Epithelial cell of esophagus (primary cell): ENCODE data around the gene CFAP157.

Source experiments
- DNase-seq: peaks from one replicate; pipeline ENCODE4 v3.0.0; 2010; ENCODE audit warnings: low read depth
- H3K4me3 ChIP-seq: 2 replicates; pipeline ENCODE4 v1.5.1; 2011; ENCODE audit warnings: mild to moderate bottlenecking, low read length, control low read depth
- TF ChIP-seq, protein P1 (sequence below): IDR thresholded peaks from 2 replicates; pipeline ENCODE4 v1.5.1; 2011; ENCODE audit warnings: low read depth, mild to moderate bottlenecking, low read length, control low read depth, inconsistent platforms; ENCODE audit not compliant: insufficient read depth; ENCODE audit errors: missing control alignments

The CFAP157 gene

GRCh38 chr9:127700140-127700539, 6.6 kb upstream of the CFAP157 start:
- H3K4me3 ChIP-seq, result no peak overlapping the region
- no peak for DNase-seq
- TF ChIP-seq, protein P1, sequence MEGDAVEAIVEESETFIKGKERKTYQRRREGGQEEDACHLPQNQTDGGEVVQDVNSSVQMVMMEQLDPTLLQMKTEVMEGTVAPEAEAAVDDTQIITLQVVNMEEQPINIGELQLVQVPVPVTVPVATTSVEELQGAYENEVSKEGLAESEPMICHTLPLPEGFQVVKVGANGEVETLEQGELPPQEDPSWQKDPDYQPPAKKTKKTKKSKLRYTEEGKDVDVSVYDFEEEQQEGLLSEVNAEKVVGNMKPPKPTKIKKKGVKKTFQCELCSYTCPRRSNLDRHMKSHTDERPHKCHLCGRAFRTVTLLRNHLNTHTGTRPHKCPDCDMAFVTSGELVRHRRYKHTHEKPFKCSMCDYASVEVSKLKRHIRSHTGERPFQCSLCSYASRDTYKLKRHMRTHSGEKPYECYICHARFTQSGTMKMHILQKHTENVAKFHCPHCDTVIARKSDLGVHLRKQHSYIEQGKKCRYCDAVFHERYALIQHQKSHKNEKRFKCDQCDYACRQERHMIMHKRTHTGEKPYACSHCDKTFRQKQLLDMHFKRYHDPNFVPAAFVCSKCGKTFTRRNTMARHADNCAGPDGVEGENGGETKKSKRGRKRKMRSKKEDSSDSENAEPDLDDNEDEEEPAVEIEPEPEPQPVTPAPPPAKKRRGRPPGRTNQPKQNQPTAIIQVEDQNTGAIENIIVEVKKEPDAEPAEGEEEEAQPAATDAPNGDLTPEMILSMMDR, result no peak

- no peak overlapping the region for H3K4me3 ChIP-seq
- TF ChIP-seq, protein P1, result no peak
- no peak for DNase-seq
Measured at GRCh38 chr9:127700594-127701255, 6.1 kb upstream of the CFAP157 start.

GRCh38 chr9:127703289-127703946, 3.4 kb upstream of the CFAP157 start:
- no peak overlapping the region for H3K4me3 ChIP-seq
- no peak for DNase-seq
- TF ChIP-seq, protein P1, result no peak

DNA sequence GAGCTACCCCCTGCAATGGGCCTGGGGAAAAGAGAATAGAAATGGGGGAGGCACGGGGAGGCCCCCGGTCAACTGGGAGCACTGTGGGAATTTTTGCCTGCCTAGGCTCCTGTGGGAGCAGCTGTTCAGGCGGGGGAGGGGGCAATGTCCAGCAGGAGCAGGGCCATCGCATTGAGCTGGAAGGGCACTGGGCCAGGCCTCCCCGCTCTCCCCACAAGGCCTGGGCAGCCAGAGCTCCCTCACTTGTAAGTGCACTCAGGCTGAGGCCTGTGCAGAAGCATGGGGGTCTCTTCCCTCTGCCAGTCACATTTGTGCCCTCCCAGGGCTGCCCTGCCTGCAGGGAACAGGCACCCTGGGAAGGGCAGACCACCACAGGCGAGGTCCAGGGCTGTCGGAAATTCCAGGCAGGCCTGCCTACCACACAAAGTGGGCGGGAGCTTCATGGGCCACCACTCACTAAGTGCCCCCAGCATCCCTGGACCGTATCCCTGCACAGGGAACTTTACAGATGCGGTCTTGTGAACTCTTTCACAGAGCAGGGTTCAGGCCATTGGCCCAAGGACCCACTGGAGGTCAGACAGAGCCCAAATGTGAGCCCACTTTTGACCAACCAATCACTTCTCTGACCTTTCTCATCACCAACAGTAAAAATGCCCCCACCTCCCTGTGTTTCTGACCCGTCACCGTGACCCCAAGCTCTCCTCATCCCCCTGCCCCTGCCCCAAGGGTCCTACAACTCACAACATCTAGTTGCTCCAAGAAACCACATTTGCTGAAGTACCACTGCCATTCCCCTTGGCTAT, 1.0 kb upstream of the CFAP157 start:
- no peak for DNase-seq
- TF ChIP-seq, protein P1, result no peak
- no peak overlapping the region for H3K4me3 ChIP-seq

GRCh38 chr9:127707766-127708165, 978 bp downstream of the CFAP157 start:
- H3K4me3 ChIP-seq, result no peak overlapping the region
- TF ChIP-seq, protein P1, result peak; percentile 16
- DNase-seq, result peak; percentile 32

DNA sequence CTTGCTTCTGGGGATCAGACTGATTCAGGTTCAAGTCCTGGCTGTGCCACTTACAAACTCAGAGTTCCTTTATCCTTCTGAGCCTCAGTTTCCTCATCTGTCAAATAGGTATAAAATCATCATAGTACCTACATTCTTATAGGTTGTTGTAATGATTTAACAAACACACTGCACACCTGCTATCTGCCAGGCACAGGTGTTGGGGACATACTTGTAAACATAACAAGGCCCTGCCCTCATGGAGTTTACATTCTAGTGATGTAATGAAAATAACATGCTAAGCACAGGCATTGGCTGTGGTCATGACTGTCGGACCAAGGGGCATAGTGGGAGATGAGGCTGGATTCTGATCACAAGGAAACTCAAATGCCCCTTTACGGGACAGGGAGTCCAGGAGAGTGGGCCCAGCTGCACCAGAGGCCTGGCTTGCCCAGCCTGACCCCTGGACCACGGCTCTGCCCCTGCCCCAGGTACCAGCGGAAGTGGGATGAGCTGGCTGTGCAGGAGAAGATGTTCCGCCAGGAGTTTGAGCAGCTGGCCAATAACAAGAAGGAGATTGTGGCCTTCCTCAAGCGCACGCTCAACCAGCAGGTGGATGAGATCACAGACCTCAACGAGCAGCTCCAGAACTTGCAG, 2.3 kb downstream of the CFAP157 start:
- H3K4me3 ChIP-seq, result no peak overlapping the region
- no peak for DNase-seq
- TF ChIP-seq, protein P1, result no peak
